Measurements from ENCODE around the gene POLD1. TPM values are rescaled to one million over a fixed set of nuclear protein-coding genes. Genes with fewer than 3 reads are reported as not detected.
A peak's percentile ranks its signal among the peaks of the same experiment; 100 is the strongest.

The POLD1 gene
- total and polyA plus RNA-seq, 2 donors (not counting 3 experiments of a cell fraction or from before 2014, with no cell fraction given) = 40.9 to 63.9 TPM

- dilution Hi-C loops (cut with MboI; ENCODE audit: extremely low pct_ligation_motif_present, low sequenced_read_pairs) (no loop called here), intact Hi-C loops (cut with micrococcal nuclease) (loop anchor here (1.0 kb wide), 3 partner anchors 46 to 58 kb away; no protein-coding TSS in a partner anchor)
- CTCF ChIA-PET = interaction anchor here (0.6 to 5.7 kb wide), 17 partner anchors 10 to 507 kb away, joined by 3 to 88 read pairs (median 5); partner anchors contain the start of genes NR1H2 and POLD1
- no peaks in the 10 kb centered on the region for H3K79me2 ChIP-seq (ENCODE audit: control insufficient read depth, insufficient read depth, low read length)
- no peaks in the 10 kb centered on the region for H3K9me1 ChIP-seq (replicated peaks; ENCODE audit: control insufficient read depth, extremely low read depth, insufficient read depth, low read length)
- H3K4me2 ChIP-seq (ENCODE audit: insufficient read depth, low read length) = no peak overlapping the region
- H3K9me3 ChIP-seq (replicated peaks; ENCODE audit: control insufficient read depth, insufficient read depth, low read length) = no peaks in the 10 kb centered on the region
- no TSS peak for BruUV-seq (replicated peaks)
- DNase-seq (ENCODE audit: low read depth, low spot score) (peak; percentile 60), FAIRE-seq (peak; percentile 56)
- H3K27ac ChIP-seq (ENCODE audit: insufficient read depth, low read depth, low read length) = no peak overlapping the region
- H2AFZ ChIP-seq (ENCODE audit: low read depth, low read length) = no peak overlapping the region
- no peaks in the 10 kb centered on the region for H3K4me1 ChIP-seq (ENCODE audit: control insufficient read depth, extremely low read depth, insufficient read depth, low read length)
- no peak overlapping the region for H3K4me3 ChIP-seq (replicated peaks in 1 of 3; ENCODE audit: insufficient read depth in 1 of 3, low read depth in 1 of 3, low read length in 3 of 3)
- H3K9ac ChIP-seq (replicated peaks; ENCODE audit: extremely low read depth, insufficient read depth, low read length) = no peak overlapping the region
- peaks cover 15 to 18% of the 10 kb centered on the region in 2 experiments for H3K27me3 ChIP-seq (ENCODE audit: control insufficient read depth in 2 of 2, insufficient read depth in 2 of 2, low read length in 2 of 2)
- no peaks in the 10 kb centered on the region for H4K20me1 ChIP-seq (replicated peaks; ENCODE audit: control insufficient read depth, extremely low read depth, insufficient read depth, low read length)
- peaks cover 0 to 3% of the 10 kb centered on the region in 2 experiments for H3K36me3 ChIP-seq (ENCODE audit: control insufficient read depth in 2 of 2, extremely low read depth in 1 of 2, insufficient read depth in 2 of 2, low read length in 2 of 2)
- POLR2A ChIA-PET = no interaction called here
- no peak for TF ChIP-seq EZH2 (IDR thresholded peaks at IDR 0.05; ENCODE audit: borderline replicate concordance, low read depth, low read length, severe bottlenecking)
- peak; percentile 82 for TF ChIP-seq MYC (IDR thresholded peaks at IDR 0.05; ENCODE audit: low read depth, low read length)
- no peak for TF ChIP-seq POLR2AphosphoS5 (IDR thresholded peaks at IDR 0.05; ENCODE audit: insufficient read depth, low read depth, low read length)
- no peak for TF ChIP-seq POLR2A (IDR thresholded peaks at IDR 0.05; ENCODE audit: low read depth, low read length)
- TF ChIP-seq FOS (IDR thresholded peaks at IDR 0.05; ENCODE audit: borderline replicate concordance, insufficient read depth, low read length) = no peak
- peak; percentile 87 to 98 for TF ChIP-seq CTCF (IDR thresholded peaks at IDR 0.05; ENCODE audit: extremely low read depth in 1 of 2, insufficient read depth in 1 of 2, low read depth in 1 of 2, low read length in 2 of 2)
- no peak for TF ChIP-seq JUN (IDR thresholded peaks at IDR 0.05; ENCODE audit: borderline replicate concordance, insufficient read depth, insufficient read length, low read depth)
- peak; percentile 43 for TF ChIP-seq MAX (IDR thresholded peaks at IDR 0.05; ENCODE audit: insufficient read depth, insufficient read length)
- no peak for TF ChIP-seq GATA2 (IDR thresholded peaks at IDR 0.05; ENCODE audit: insufficient read depth, insufficient read length, low read depth, low read length)
These were observed 30.9 kb downstream of the POLD1 start for GRCh38 chr19:50414864-50415660.
